Stimulated activated naive CD8-positive, alpha-beta T cell treated with anti-CD3 and anti-CD28 coated beads, Interleukin-15, amount 100 ng/mL, for 72 hours (primary cell): ENCODE results near the gene MACF1.
"Not testable (repeated sequence)": the region's sequence is repeated elsewhere in the genome, so short reads cannot be mapped to it uniquely, and the experiment has no call there.

Experiments
- ATAC-seq: fragments of 150-1000 bp; cut with Tn5 transposase; 2 replicates; pipeline ENCODE4 v1.10.0; 2021; ENCODE audit warnings: mild to moderate bottlenecking, moderate library complexity
- DNase-seq, 2 donors: peaks; one replicate each; pipeline ENCODE4 v3.0.0; 2021 to 2022
- H3K27ac Mint-ChIP-seq, 2 donors: one replicate each; pipeline ENCODE4 v1.8.0; 2022; ENCODE audit warnings: mild to moderate bottlenecking in 2 of 2, mixed read lengths in 2 of 2, moderate library complexity in 2 of 2
- H3K27me3 Mint-ChIP-seq: one replicate; pipeline ENCODE4 v1.8.0; 2022; ENCODE audit warnings: mixed read lengths
- H3K4me1 Mint-ChIP-seq: one replicate; pipeline ENCODE4 v1.8.0; 2022; ENCODE audit warnings: mild to moderate bottlenecking, mixed read lengths
- H3K4me3 Mint-ChIP-seq, 2 donors: one replicate each; pipeline ENCODE4 v1.8.0; 2022; ENCODE audit warnings: mild to moderate bottlenecking in 2 of 2, mixed read lengths in 2 of 2, moderate library complexity in 1 of 2
- H3K9me3 Mint-ChIP-seq, 2 donors: one replicate each; pipeline ENCODE4 v1.8.0; 2022; ENCODE audit warnings: mixed read lengths in 2 of 2

MACF1 gene

DNA sequence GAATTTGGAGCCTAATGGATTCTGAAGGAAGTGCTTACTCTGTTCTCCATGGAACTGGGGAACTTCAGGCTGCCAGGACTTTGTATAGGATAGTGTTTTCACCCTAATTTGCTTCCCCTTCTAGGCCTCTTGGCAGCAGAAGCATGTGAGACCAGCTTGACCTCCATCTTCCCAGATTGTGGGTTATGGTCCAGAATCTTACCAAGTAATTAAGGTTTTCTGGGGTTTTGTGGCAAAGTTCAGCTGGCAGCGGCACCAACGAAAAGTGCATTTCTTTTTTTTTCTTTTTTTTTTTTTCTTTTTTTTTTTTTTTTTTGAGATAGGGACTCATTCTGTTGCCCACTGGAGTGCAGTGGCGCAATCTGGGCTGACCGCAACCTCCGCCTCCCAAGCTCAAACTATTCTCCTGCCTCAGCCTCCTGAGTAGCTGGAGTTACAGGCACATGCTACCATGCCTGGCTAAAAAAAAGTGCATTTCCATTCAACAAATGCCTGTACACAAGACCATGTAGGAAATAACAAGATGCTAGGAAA lies 283.6 kb downstream of the MACF1 start:
- Mint-ChIP-seq H3K27me3 (peaks cover 28% of the 10 kb centered on the region), H3K9me3 (no peaks in the 10 kb centered on the region), H3K4me3 (no peak overlapping the region), H3K27ac (no peak overlapping the region), H3K4me1 (peaks cover 24% of the 10 kb centered on the region)
- DNase-seq, result no peak
- no peak for ATAC-seq

DNA sequence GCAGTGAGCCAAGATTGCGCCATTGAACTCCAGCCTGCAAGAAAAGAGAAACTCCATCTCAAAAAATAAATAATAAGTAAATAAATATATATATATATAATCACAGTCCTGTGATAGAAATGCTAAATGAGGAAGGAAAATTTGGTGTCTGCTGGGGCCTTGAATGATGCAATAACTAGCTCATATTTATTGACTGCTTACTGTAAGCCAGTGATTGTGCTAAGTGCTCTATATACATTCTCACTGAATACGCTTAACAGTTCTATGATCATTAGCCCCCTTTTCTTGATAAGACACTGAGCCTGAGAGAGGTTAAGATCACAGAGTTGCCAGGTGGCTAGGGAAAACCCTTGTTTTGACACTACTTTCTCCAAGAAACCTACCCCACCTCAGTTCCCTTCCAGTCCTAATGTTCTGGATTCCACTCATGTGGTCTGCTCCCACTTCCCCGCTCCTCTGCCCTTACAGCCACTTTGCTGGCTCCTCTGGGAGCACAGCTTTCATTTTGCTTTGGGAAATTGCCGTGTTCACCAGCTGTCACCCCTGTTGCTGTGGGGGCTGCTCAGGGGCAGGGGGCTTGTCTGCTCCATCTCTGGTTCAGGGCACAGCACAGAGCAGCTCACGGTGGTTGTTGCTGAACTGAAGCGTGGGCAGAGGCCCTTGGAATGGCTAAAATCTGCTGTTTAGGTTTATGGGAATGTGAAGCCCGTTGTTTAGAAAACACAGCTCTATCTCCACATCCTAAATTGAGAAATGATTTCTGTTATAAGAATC lies 284.5 kb downstream of the MACF1 start:
- peaks cover 24% of the 10 kb centered on the region for H3K4me1 Mint-ChIP-seq
- ATAC-seq (no peak), DNase-seq (no peak)
- H3K27me3 Mint-ChIP-seq, result peaks cover 37% of the 10 kb centered on the region
- H3K9me3 Mint-ChIP-seq, result no peaks in the 10 kb centered on the region
- no peak overlapping the region for H3K4me3 Mint-ChIP-seq
- peak overlapping the region in 1 of 2 donors; percentile 89 for H3K27ac Mint-ChIP-seq

DNA sequence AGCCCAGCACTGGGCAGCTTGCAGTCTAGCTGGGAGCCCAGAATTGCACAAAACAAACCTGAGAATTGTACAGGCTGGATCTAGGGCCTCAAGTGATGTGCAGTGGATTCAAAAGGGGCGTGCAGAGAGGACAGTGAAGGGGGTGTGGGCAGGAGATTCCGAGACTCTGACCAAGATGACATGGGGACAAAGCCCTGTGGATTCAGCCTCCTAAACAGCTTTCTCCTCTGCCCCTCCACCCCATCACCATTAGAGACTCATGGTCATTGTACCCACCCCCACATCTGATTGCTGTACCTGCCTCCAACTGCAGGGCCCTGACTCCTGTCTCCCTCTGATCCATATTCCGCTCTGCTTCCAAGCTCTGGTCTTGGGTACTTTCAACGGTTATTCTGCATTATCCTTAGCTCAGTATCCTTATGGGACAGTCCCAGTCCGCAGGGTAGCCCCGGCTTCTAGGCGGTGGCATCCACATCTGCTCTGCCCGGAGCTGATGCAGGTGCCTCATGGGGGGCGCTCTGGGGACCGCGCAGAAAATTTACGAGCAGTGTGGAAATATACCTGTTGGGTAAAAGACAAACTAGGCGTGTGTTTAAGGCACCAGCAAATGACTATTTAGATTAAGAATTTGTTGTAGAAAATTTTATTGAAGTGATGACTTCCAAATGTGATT lies 285.2 kb downstream of the MACF1 start:
- peak overlapping the region in 1 of 2 donors; percentile 89 for H3K27ac Mint-ChIP-seq
- no peaks in the 10 kb centered on the region for H3K9me3 Mint-ChIP-seq
- H3K27me3 Mint-ChIP-seq, result peaks cover 44% of the 10 kb centered on the region
- DNase-seq (no peak), ATAC-seq (no peak)
- peaks cover 24% of the 10 kb centered on the region for H3K4me1 Mint-ChIP-seq
- H3K4me3 Mint-ChIP-seq, result no peak overlapping the region

DNA sequence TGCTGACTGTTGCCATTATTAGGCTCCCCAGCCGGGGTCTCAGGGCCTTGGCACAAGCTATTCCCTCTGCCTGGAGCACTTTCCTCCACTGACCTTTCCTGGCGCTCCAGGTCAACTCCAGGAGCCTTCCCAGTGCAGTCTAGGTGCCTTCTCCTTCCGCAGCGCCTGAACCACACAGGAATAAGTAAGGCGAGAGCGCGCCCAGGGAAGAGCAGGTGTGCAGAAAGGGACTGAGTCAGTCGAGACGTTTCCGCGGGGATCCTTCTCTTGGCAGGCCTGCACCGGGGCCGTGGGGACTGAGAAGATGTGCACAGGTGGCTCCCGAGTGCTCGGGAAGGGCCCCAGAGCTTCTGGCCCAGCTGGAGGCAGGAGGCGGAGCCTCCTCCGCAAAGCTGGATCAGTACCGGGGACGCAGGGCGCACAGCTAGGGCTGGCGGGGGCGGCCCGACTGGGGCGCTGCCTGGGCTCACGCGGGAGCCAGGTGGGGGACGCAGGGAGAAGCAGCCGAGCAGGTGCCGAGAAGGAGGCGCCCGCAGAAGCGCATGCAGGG lies 286.2 kb downstream of the MACF1 start:
- H3K4me1 Mint-ChIP-seq, result peaks cover 24% of the 10 kb centered on the region
- DNase-seq, result no peak
- peaks cover 45% of the 10 kb centered on the region for H3K27me3 Mint-ChIP-seq
- peak overlapping the region in 1 of 2 donors; percentile 80 for H3K27ac Mint-ChIP-seq
- ATAC-seq, result no peak
- H3K4me3 Mint-ChIP-seq, result peak overlapping the region; percentile 73 to 78
- H3K9me3 Mint-ChIP-seq, result no peaks in the 10 kb centered on the region

DNA sequence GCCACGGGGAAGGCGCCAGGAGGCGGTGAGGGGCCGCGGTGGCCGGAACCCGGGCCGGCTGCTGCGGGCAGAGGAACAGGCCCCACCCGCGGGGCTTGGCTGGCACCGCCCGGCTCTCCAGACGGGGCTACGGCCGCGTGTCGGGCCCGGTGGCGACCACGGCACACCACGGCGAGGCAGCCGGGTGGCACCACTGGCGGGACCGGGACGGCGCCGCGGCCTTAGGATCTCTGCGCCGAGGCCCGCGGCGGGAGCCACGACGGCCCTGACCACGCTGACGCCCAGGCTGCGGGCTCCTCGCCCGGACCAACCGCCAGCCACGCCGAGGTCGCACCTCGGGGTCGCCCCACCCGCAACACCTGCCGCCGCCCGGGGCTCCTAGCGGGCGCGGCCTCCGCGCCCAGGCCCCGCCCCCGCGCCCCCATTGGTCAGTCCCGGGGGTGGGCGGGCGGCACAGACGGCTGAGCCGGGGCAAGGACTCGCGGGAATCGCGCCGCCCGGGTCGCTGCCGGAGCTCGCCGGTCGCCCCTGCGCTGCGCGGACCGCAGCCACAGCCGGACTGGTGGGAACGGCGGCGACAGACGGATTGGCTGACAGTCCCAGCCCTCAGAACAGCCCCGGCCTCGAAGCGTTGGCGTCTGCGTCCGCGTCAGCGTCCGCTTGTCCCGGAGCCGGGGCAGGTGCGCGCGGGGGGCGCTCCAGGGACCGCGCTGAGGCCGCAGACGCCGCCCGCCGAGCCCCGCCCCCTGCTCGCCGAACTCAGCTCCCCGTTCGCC lies 286.8 kb downstream of the MACF1 start, which contains the start of gene BMP8A:
Gene BMP8A, plus strand, starts transcription at position 491 of the 776 bp plus-strand sequence. CDS start 356 bp downstream, outside the sequence.
- ATAC-seq (peak; percentile 87), DNase-seq (peak; percentile 67 to 75)
- Mint-ChIP-seq H3K9me3 (no peaks in the 10 kb centered on the region), H3K4me3 (peak within 1 kb of the TSS; percentile 73 to 78), H3K27me3 (peaks cover 47% of the 10 kb centered on the region), H3K27ac (peak within 1 kb of the TSS in 1 of 2 donors; percentile 80), H3K4me1 (peaks cover 24% of the 10 kb centered on the region)

DNA sequence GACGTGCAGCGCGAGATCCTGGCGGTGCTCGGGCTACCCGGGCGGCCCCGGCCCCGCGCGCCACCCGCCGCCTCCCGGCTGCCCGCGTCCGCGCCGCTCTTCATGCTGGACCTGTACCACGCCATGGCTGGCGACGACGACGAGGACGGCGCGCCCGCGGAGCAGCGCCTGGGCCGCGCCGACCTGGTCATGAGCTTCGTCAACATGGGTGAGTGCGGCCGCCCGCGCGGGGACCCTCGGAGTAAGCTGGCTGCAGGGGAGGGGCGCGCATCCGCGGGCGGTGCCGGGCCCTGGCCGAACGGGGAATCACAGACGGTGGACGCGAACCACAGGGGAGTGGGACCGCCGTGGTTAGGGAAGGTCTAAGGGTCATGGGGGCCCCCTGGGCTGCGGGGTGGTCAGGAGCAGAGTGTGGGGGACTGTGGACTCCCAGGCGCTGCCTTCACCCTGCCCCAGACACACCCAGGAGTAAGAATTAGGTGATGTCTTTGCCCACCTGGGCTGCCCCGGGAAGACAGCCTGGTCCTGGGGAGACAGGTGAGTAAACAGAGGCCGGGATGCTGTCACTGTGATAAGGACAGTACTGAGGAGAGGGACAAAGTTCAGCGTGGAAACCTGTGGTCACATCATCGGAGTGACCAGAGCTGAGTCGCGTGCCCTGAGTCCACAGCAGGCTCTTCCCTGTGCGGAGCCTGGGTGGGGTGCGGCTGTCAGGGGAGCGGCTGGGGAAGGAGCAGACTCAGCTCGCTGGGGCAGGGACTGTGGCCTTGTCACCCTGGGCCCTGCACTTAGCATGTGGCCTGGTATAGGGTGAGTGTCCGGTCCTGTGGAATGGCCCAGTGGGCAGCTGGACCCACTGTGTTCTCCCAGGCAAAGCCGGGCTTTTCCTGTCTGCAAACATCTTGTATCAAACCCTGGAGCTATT lies 287.9 kb downstream of the MACF1 start:
- Mint-ChIP-seq H3K4me3 (peak overlapping the region; percentile 53 to 74), H3K27me3 (peaks cover 57% of the 10 kb centered on the region), H3K4me1 (peaks cover 24% of the 10 kb centered on the region)
- DNase-seq, H3K27ac Mint-ChIP-seq, H3K9me3 Mint-ChIP-seq: not testable (repeated sequence)
- ATAC-seq, result peak; percentile 16

DNA sequence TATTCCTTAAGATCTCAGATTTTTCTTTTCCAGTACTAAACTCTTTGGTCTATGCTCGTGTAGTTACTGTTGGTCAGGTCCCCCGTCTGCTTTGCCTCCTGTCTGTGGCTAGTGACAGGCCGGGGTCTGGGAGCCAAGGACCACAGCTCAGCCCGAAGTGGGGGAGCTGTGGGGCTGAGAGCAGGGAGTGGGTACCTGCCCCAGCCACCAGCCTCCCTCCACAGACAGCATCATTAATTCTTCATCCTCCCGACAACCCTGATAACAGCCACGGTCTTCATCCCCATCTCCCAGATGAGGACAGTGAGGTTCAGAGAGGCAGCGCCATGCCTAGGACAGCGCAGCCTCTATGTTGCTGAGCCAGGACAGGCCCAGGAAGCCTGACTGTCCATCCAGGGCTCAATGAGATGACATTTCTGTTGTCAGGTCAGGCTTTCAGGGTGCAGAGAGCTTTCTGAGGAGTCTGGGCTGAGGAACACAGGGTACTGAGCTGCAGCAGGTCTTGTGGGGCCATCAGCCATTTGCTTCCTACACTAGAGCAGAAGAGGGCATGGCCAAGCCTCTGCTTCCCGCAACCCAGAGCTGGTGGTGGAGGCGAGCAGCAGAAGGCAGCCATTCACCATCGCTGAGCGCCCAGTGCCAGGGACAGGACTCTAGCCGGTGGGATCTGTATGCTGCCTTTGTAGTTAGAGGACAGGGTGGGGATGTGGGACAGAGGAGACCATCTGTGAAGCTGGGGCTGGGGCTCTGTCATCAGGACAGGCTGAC lies 288.7 kb downstream of the MACF1 start:
- Mint-ChIP-seq H3K4me3 (peak overlapping the region in 1 of 2 donors; percentile 62), H3K4me1 (peaks cover 24% of the 10 kb centered on the region), H3K27me3 (peaks cover 66% of the 10 kb centered on the region)
- ATAC-seq, H3K27ac Mint-ChIP-seq, DNase-seq, H3K9me3 Mint-ChIP-seq: not testable (repeated sequence)

DNA sequence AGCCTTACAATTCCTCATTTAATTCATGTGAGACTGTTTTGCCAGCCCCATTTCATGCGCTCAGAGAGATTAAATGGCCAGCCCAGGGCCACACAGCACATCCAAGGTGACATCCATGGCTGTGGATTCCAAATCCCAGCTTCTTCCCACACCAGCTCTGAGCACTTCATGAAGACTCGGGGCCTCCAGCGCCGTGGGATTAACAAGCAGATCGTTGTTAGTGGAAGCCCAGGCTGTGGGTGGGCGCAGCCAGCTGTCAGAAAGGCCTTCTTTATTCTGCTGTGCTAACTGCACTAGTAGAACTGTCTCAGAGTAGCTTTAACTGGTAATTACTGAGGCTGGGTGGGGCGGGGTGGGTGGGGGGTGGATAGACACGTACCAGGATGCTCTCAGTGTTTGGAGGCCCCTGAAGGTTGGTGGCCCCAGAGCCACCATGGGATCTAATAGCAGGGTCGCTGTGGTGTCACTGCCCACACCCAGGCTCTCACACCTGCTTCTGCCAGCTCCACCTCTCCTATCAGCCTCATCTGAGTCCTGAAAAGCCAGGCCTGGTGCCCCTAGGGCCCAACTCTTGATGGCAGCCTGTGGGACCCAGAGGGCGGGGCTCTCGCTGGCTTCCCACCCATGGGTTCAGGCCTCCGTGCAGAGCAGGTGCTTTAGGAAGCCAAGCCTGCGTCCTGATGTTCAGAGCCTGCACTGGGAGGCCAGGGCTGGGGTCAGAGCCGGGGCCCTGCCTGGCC lies 290.3 kb downstream of the MACF1 start:
- peaks cover 16% of the 10 kb centered on the region for H3K4me1 Mint-ChIP-seq
- H3K9me3 Mint-ChIP-seq, result no peaks in the 10 kb centered on the region
- H3K27me3 Mint-ChIP-seq, result peaks cover 64% of the 10 kb centered on the region
- no peak overlapping the region for H3K4me3 Mint-ChIP-seq
- DNase-seq, result no peak
- H3K27ac Mint-ChIP-seq, result no peak overlapping the region
- no peak for ATAC-seq

DNA sequence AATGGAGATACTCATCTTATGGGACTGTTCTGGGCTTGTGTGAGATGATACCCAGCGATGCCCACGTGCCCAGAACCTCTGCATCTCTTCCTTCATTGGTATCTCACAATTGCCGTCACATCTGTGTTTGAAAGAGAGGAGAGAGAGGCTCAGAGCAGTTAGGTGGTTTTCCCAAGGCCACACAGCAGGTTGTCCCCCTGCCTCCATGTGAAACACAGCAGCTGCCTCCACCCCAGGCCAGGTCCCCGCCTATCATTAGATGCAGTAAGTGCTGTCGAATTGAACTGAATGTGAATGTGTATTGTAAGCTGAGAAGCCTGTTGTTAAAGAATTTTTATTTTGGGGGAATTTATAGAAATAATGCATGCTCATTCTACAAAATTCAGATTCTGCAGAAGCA lies 292.0 kb downstream of the MACF1 start:
- ATAC-seq, DNase-seq, H3K27ac Mint-ChIP-seq, H3K4me3 Mint-ChIP-seq, H3K9me3 Mint-ChIP-seq, H3K4me1 Mint-ChIP-seq: not testable (repeated sequence)
- peaks cover 59% of the 10 kb centered on the region for H3K27me3 Mint-ChIP-seq

DNA sequence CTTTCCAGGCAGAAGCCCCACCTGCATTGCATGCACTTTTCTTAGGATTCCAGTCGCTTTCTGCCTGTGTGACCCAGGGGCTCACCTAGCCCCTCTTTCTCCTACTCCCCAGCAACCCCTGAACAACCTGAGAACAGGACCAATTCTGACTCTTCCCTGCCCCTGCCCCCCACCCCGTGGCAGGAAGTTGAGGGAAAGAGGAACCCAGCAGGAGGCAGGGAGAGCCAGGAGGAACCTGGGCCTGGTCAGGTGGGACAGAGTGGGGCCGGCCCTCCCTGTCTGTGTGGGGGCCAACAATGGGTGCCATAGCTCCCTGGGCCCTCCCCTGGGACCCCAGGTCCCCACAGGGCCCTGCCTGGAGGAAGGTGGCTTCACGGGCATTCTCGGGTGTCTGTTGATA lies 293.1 kb downstream of the MACF1 start:
- Mint-ChIP-seq H3K27ac (no peak overlapping the region), H3K27me3 (peaks cover 51% of the 10 kb centered on the region), H3K4me3 (no peak overlapping the region), H3K9me3 (no peaks in the 10 kb centered on the region), H3K4me1 (no peaks in the 10 kb centered on the region)
- ATAC-seq (no peak), DNase-seq (no peak)

DNA sequence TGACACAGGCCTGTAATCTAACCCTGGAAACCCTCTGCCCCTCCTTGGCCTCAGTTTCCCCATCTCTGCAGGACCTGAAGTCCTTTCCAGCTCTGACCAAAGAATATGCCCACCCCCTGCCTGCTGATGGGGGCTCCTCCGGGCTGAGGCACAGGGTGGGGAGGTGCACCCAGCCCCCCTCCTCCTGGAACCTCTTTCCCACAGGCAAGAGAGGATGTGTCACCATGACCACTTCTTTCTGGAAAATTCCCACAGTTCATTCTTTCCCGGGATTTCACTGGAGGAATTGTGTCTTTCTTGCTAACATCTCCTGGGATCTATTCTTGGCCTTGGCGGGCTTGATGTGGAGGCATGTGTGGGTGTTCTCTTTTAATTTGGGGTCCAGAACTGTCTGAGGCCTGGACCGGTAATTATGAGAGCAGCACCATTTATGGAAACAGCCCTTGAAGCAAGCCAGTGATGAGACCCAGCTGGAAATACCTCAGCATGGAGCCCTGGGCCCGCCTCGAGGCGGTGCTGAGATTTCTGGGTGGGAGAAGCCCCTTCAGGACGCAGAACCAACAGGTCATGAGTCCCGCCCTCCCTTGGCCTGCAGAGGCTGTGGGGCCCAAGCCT lies 293.7 kb downstream of the MACF1 start:
- H3K27me3 Mint-ChIP-seq, result peaks cover 45% of the 10 kb centered on the region
- H3K27ac Mint-ChIP-seq, ATAC-seq, DNase-seq, H3K9me3 Mint-ChIP-seq, H3K4me1 Mint-ChIP-seq, H3K4me3 Mint-ChIP-seq: not testable (repeated sequence)

DNA sequence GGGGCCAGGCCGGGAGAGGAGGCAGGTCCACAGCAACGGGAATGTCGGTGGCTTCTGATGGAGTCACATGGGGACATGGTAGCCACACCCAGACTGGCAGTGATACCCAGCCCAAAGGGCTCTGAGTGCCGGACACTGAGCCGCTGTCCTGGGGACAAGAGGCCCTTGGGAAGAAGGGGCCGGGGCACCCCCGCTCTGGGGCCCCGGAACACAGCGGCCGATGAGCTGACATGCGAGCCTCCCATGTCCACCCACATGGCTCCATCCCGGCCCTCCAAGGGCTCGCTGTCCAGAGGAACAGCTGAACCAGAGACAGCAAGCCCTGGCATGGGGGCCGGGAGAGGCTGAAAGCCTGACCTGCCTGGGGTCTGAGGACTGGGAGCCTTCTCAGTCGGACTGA lies 294.3 kb downstream of the MACF1 start:
- peak; percentile 18 for ATAC-seq
- DNase-seq, H3K4me3 Mint-ChIP-seq, H3K9me3 Mint-ChIP-seq, H3K4me1 Mint-ChIP-seq, H3K27ac Mint-ChIP-seq: not testable (repeated sequence)
- H3K27me3 Mint-ChIP-seq, result peaks cover 39% of the 10 kb centered on the region

DNA sequence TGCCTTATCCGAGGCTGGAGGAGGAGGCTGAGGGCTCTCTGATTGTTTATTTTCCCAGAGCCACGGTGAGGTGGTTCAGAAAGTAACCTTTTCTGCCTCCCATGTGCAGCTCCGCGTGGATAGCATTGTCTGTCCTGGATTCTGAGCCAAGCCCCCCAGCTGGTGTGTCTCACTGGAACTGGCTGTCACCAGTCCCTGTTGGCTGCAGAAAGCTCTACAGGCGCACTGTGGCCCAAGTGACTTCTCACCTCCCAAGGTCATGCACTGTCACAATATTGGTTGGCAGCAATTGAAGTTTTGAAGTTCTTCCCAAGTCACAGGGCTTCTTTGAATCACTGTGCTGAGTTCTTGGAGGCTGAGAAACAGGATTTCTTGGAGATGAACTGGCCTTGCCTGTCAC lies 295.2 kb downstream of the MACF1 start:
- DNase-seq (no peak), ATAC-seq (no peak)
- Mint-ChIP-seq H3K27me3 (peaks cover 31% of the 10 kb centered on the region), H3K4me1 (no peaks in the 10 kb centered on the region), H3K9me3 (no peaks in the 10 kb centered on the region), H3K27ac (no peak overlapping the region), H3K4me3 (no peak overlapping the region)
